ENCODE measurements around the gene AKAP11. TPM values are rescaled to one million over a fixed set of nuclear protein-coding genes. Genes with fewer than 3 reads are reported as not detected.

The AKAP11 gene
- total RNA-seq, 1 donor from 2014 or later = 31.5 TPM

DNA sequence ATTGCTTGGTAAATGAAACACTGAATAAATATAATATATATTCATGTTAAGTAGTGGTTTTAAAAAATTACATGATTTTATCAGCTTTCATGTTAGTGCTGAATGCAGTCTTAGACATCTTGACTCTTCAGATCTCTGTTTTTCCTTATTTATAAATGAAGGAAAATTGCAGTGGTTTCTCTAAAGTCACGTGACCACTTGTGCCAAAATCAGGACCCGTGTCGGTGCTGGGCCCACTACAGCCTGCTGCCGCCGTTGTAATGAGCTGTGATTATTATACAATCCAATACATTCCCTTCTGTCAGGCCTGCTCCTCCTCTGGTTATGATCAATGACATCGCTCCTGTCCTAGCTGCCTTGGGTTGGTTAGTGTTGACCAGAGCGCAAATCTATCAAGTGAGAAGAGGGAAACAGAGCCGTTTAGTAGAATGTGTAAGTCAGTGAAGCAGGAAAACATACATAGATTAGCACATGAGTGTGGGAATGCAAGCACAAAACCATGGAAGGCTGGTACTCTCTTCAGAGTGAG lies 88.2 kb downstream of the AKAP11 start:
- H3K4me3 Mint-ChIP-seq = no peak overlapping the region
- no peak overlapping the region for H3K27ac Mint-ChIP-seq
- no peak overlapping the region for H3K4me3 ChIP-seq
- peak overlapping the region; percentile 21 for H2AFZ ChIP-seq (replicated peaks)
- no peaks in the 10 kb centered on the region for H3K9me3 Mint-ChIP-seq
- peaks cover 8% of the 10 kb centered on the region for H3K4me1 ChIP-seq
- no peaks in the 10 kb centered on the region for H4K20me1 ChIP-seq (ENCODE audit: low read depth)
- no peak overlapping the region for H3K4me2 ChIP-seq
- H3K36me3 ChIP-seq = no peaks in the 10 kb centered on the region
- no peak for DNase-seq (ENCODE audit: low spot score)
- H3K79me2 ChIP-seq (ENCODE audit: low read depth) = no peaks in the 10 kb centered on the region
- peaks cover 8% of the 10 kb centered on the region for H3K4me1 Mint-ChIP-seq
- H3K9ac ChIP-seq = no peak overlapping the region
- TF ChIP-seq EZH2phosphoT487 (IDR thresholded peaks at IDR 0.05) (no peak), EZH2 (IDR thresholded peaks at IDR 0.05) (no peak)
- TF ChIP-seq, protein P1, sequence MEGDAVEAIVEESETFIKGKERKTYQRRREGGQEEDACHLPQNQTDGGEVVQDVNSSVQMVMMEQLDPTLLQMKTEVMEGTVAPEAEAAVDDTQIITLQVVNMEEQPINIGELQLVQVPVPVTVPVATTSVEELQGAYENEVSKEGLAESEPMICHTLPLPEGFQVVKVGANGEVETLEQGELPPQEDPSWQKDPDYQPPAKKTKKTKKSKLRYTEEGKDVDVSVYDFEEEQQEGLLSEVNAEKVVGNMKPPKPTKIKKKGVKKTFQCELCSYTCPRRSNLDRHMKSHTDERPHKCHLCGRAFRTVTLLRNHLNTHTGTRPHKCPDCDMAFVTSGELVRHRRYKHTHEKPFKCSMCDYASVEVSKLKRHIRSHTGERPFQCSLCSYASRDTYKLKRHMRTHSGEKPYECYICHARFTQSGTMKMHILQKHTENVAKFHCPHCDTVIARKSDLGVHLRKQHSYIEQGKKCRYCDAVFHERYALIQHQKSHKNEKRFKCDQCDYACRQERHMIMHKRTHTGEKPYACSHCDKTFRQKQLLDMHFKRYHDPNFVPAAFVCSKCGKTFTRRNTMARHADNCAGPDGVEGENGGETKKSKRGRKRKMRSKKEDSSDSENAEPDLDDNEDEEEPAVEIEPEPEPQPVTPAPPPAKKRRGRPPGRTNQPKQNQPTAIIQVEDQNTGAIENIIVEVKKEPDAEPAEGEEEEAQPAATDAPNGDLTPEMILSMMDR (IDR thresholded peaks at IDR 0.05) = no peak
- no peaks in the 10 kb centered on the region for H3K27me3 Mint-ChIP-seq (ENCODE audit: insufficient read depth, low read depth)
- no peaks in the 10 kb centered on the region for H3K36me3 Mint-ChIP-seq
- H3K27ac ChIP-seq = no peak overlapping the region
- H3K27me3 ChIP-seq = no peaks in the 10 kb centered on the region
- H3K9me3 ChIP-seq (ENCODE audit: low read depth) = no peaks in the 10 kb centered on the region
- no peaks in the 10 kb centered on the region for H3F3A ChIP-seq (ENCODE audit: low read depth)

DNA sequence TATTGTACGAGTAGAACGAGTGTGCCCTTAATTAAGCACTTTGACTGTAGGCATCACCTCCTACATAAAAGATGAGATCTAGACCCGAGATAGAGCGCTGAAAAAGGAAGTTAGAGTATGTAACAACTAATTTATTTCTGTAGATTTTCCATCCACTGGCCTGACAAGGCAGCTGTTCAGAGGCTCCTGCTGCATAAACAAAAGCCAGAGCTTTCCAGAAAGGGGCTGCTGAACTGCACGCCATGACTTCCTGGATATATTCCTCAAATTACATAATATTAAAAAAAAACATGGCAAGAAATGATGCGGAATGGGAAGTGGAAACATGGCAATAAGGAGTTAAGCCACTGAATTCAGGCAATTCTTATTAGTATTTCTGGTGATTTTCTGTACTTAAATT lies 89.7 kb downstream of the AKAP11 start:
- Histone ChIP-seq H3F3A (ENCODE audit: low read depth) (no peaks in the 10 kb centered on the region), H3K27me3 (no peaks in the 10 kb centered on the region), H3K9ac (no peak overlapping the region), H3K79me2 (ENCODE audit: low read depth) (no peaks in the 10 kb centered on the region), H3K4me3 (no peak overlapping the region), H3K4me1 (peaks cover 9% of the 10 kb centered on the region), H3K9me3 (ENCODE audit: low read depth) (no peaks in the 10 kb centered on the region), H3K36me3 (no peaks in the 10 kb centered on the region), H3K27ac (no peak overlapping the region), H4K20me1 (ENCODE audit: low read depth) (no peaks in the 10 kb centered on the region), H2AFZ (replicated peaks) (no peak overlapping the region), H3K4me2 (no peak overlapping the region)
- no peak for DNase-seq (ENCODE audit: low spot score)
- peaks cover 9% of the 10 kb centered on the region for H3K4me1 Mint-ChIP-seq
- H3K27me3 Mint-ChIP-seq (ENCODE audit: insufficient read depth, low read depth) = no peaks in the 10 kb centered on the region
- H3K36me3 Mint-ChIP-seq = no peaks in the 10 kb centered on the region
- no peak overlapping the region for H3K27ac Mint-ChIP-seq
- TF ChIP-seq, protein P1 (IDR thresholded peaks at IDR 0.05) = no peak
- no peak overlapping the region for H3K4me3 Mint-ChIP-seq
- no peaks in the 10 kb centered on the region for H3K9me3 Mint-ChIP-seq

DNA sequence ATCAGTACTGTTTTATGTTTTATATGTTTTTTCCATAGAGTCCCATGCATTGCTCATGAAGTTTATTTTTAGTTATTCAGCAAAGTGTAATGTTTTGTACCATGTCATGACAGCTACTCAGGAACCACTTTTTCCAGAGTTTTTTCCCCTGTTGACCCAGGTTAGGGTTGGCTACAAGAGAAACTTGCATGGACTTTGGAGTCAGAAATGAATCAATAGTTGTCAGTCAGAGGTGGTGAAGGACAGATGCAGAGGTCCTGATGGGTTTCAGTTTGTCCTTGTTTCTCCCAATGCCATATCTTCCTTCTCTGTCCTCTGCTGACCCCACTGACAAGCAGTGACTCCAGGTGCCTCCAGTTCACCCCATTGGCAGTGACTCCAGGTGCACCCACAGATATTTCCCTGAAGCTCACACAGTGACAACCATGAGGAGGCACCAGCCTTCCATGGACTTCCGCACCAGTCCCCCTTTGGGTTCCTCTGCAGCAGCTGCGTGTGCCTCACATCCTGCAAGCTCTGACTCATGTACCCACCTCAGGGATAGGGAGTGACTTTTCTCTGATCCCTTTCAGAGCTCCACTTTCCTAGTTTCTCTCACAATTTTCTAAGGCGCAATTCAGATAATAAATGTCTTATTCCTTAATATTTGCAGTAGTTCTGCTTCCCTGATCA lies 92.1 kb downstream of the AKAP11 start:
- Mint-ChIP-seq H3K36me3 (no peaks in the 10 kb centered on the region), H3K9me3 (no peaks in the 10 kb centered on the region), H3K27ac (no peak overlapping the region), H3K4me1 (peaks cover 9% of the 10 kb centered on the region), H3K27me3 (ENCODE audit: insufficient read depth, low read depth) (peaks cover 3% of the 10 kb centered on the region), H3K4me3 (no peak overlapping the region)
- Histone ChIP-seq H4K20me1 (ENCODE audit: low read depth) (no peaks in the 10 kb centered on the region), H3K4me3 (no peak overlapping the region), H3K9ac (no peak overlapping the region), H3K36me3 (no peaks in the 10 kb centered on the region), H3K4me1 (peaks cover 15% of the 10 kb centered on the region), H3K27me3 (no peaks in the 10 kb centered on the region), H3K79me2 (ENCODE audit: low read depth) (no peaks in the 10 kb centered on the region), H3K9me3 (ENCODE audit: low read depth) (no peaks in the 10 kb centered on the region), H2AFZ (replicated peaks) (peak overlapping the region; percentile 90), H3F3A (ENCODE audit: low read depth) (no peaks in the 10 kb centered on the region), H3K27ac (no peak overlapping the region), H3K4me2 (peak overlapping the region; percentile 41)
- DNase-seq (ENCODE audit: low spot score) = no peak
- no peak for TF ChIP-seq EZH2phosphoT487 (IDR thresholded peaks at IDR 0.05)
- TF ChIP-seq EZH2 (IDR thresholded peaks at IDR 0.05) = no peak
- TF ChIP-seq, protein P1 (IDR thresholded peaks at IDR 0.05) = no peak

All from neural progenitor cell (in vitro differentiated cells).